ENCODE results near the gene HOTAIR. TPM values are rescaled to one million over a fixed set of nuclear protein-coding genes. Genes with fewer than 3 reads are reported as not detected.

Gene HOTAIR
- total and polyA plus RNA-seq, 7 donors = 0.23 to 0.53 (median 0.25) TPM; not detected in 4

- WGBS, 3 donors = 76 to 86% (median 82%) methylated on average over 4 of the region's 4 CpGs
- DNase-seq (no peak), ATAC-seq (no peak)
- Histone ChIP-seq H3K4me3 (no peak overlapping the region), H3K9me3 (no peaks in the 10 kb centered on the region), H3K36me3 (ENCODE audit: insufficient read depth in 1 of 2, low read depth in 1 of 2) (no peaks in the 10 kb centered on the region), H3K27ac (no peak overlapping the region), H3K4me1 (peaks cover 4% of the 10 kb centered on the region), H3K27me3 (ENCODE audit: insufficient read depth in 3 of 3, low read length in 2 of 3) (peaks cover 0 to 85% (median 44%) of the 10 kb centered on the region in 3 donors)
- intact Hi-C loops (cut with DNase I) = no loop called here
- no peak for TF ChIP-seq CTCF (IDR thresholded peaks at IDR 0.05)
Observed at GRCh38 chr12:53970451-53970850, 4.3 kb downstream of the HOTAIR start.

- no peak for TF ChIP-seq CTCF (IDR thresholded peaks at IDR 0.05)
- ATAC-seq = no peak
- Histone ChIP-seq H3K4me1 (peaks cover 4% of the 10 kb centered on the region), H3K4me3 (no peak overlapping the region), H3K9me3 (no peaks in the 10 kb centered on the region), H3K36me3 (ENCODE audit: insufficient read depth in 1 of 2, low read depth in 1 of 2) (no peaks in the 10 kb centered on the region), H3K27ac (no peak overlapping the region), H3K27me3 (ENCODE audit: insufficient read depth in 3 of 3, low read length in 2 of 3) (peaks cover 0 to 86% (median 42%) of the 10 kb centered on the region in 3 donors)
- intact Hi-C loops (cut with DNase I) = loop anchor here in 1 of 2 donors (5.0 to 10.0 kb wide), 2 partner anchors 177 to 275 kb away; no protein-coding TSS in a partner anchor
- WGBS, 3 donors = 47 to 59% (median 49%) methylated on average over 12 of the region's 12 CpGs
- DNase-seq = peak in 1 of 2 donors; percentile 55
Observed at GRCh38 chr12:53969588-53970259, 5.0 kb downstream of the HOTAIR start.

DNA sequence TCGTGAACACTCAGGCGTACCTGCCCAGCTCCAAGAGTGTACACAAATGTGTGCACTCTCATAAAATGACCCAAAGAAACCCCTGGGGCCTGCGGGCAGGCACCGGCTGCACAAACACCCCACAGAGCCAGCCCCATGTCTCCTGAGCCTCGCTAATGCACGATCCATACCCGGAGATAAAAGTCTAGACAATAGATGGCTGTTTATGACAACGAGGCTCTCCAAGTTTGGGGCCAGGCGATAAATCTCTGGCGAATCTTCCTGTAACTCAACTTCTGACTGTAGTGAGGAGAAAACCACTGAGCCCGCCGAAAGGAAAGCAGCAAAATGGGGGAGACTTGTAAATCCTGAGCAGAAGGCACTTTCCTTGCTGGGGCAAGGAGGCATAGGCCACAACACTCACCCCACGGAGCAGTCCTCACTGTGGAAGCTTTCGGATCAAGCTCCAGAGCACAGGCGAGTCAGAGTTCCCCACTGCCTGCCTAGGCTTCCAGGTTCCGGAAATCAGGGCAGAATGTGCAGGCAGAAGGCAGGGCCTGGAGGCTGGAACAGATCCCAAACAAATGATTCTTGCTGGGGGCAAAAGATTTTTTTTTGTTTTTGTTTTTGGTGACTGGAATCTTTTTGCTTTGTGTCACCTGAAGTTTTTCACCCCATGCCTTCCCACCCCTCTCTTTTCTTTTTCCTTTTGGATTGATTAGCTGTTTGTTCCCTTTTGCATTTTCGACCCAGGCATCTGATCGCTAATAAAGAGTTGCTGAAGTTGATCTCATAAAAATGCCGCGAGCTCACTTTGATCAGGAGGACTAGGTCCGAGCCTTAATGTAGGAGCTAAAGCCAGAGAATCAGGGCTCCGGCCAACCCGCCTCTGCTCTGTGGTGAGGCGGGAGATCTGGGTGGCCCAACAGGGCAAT is 6.3 kb downstream of the HOTAIR start:
- H3K4me3 ChIP-seq = no peak overlapping the region
- 68 to 76% (median 74%) methylated on average over 24 of the region's 24 CpGs for WGBS, 3 donors
- H3K9me3 ChIP-seq = no peaks in the 10 kb centered on the region
- H3K27me3 ChIP-seq (ENCODE audit: insufficient read depth in 3 of 3, low read length in 2 of 3) = peaks cover 0 to 87% (median 34%) of the 10 kb centered on the region in 3 donors
- ATAC-seq (no peak), DNase-seq (peak in 1 of 2 donors; percentile 41)
- H3K4me1 ChIP-seq = peaks cover 4% of the 10 kb centered on the region
- H3K36me3 ChIP-seq (ENCODE audit: insufficient read depth in 1 of 2, low read depth in 1 of 2) = no peaks in the 10 kb centered on the region
- TF ChIP-seq CTCF (IDR thresholded peaks at IDR 0.05) = no peak
- intact Hi-C loops (cut with DNase I) = loop anchor here in 1 of 2 donors (5.0 to 10.0 kb wide), 2 partner anchors 176 to 274 kb away; no protein-coding TSS in a partner anchor
- H3K27ac ChIP-seq = no peak overlapping the region

DNA sequence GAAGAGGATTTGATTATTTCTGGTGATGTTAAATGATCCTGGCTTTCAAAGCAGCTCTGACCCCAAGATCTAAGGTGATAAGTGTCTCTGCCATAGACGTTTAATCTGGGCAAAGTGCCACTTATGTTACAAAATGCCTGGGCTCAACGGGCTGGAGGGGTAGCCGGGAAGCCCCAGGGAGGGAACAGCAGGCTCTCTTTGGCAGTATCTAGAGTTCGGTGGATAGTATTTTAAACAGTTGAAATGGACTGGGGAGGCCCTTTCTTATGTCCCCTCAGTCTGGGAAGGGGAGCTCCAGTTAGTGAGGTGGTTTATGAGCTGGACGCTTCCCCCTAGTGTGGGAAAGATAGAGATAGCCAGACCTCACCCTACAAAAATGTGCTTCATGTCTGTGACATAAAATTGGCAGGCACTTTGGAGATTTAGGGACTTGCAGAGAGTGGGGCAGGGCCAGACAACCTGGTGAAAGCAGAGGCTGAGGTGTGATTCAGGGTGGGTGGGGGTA is 7.3 kb downstream of the HOTAIR start:
- WGBS, 3 donors = 44 to 57% (median 57%) methylated on average over 5 of the region's 5 CpGs
- TF ChIP-seq CTCF (IDR thresholded peaks at IDR 0.05) = no peak
- Histone ChIP-seq H3K4me3 (peak overlapping the region; percentile 42), H3K27me3 (ENCODE audit: insufficient read depth in 3 of 3, low read length in 2 of 3) (peaks cover 0 to 88% (median 31%) of the 10 kb centered on the region in 3 donors), H3K27ac (no peak overlapping the region), H3K9me3 (no peaks in the 10 kb centered on the region), H3K36me3 (ENCODE audit: insufficient read depth in 1 of 2, low read depth in 1 of 2) (no peaks in the 10 kb centered on the region), H3K4me1 (peaks cover 4% of the 10 kb centered on the region)
- DNase-seq (peak in 1 of 2 donors; percentile 32), ATAC-seq (no peak)
- intact Hi-C loops (cut with DNase I) = loop anchor here in 1 of 2 donors (5.0 to 10.0 kb wide), 2 partner anchors 175 to 273 kb away; no protein-coding TSS in a partner anchor

All from psoas muscle (tissue), 8 donors.